ENCODE results near the gene PITRM1. TPM values are rescaled to one million over a fixed set of nuclear protein-coding genes. Genes with fewer than 3 reads are reported as not detected.

The PITRM1 gene
- total RNA-seq, 2 donors from 2014 or later, result 65.9 to 112 TPM

- no peak for DNase-seq (ENCODE audit: low spot score)
Measured at GRCh38 chr10:3129581-3130340, 42.8 kb downstream of the PITRM1 start.

GRCh38 chr10:3128379-3129130, 44.0 kb downstream of the PITRM1 start:
- intact Hi-C loops (cut with DNase I), result loop anchor here in 1 of 2 donors (5.0 kb wide), 1 partner anchor 269 kb away; no protein-coding TSS in a partner anchor

More at GRCh38 chr10:3129581-3130340, 42.8 kb downstream of the PITRM1 start:
- intact Hi-C loops (cut with DNase I), result loop anchor here in 1 of 2 donors (5.0 kb wide), 1 partner anchor 268 kb away; no protein-coding TSS in a partner anchor

GRCh38 chr10:3127921-3128320, 44.7 kb downstream of the PITRM1 start:
- DNase-seq (ENCODE audit: low spot score), result peak; percentile 45
- intact Hi-C loops (cut with DNase I), result loop anchor here in 1 of 2 donors (5.0 kb wide), 1 partner anchor 269 kb away; no protein-coding TSS in a partner anchor

More at GRCh38 chr10:3128379-3129130, 44.0 kb downstream of the PITRM1 start:
- DNase-seq (ENCODE audit: low spot score), result no peak

- intact Hi-C loops (cut with DNase I), result loop anchor here in 1 of 2 donors (5.0 kb wide), 1 partner anchor 270 kb away; no protein-coding TSS in a partner anchor
- peak; percentile 74 for DNase-seq (ENCODE audit: low spot score)
Measured at GRCh38 chr10:3126741-3127346, 45.7 kb downstream of the PITRM1 start.

- intact Hi-C loops (cut with DNase I), result loop anchor here in 1 of 2 donors (5.0 kb wide), 1 partner anchor 271 kb away; no protein-coding TSS in a partner anchor
- peak; percentile 72 for DNase-seq (ENCODE audit: low spot score)
Measured at GRCh38 chr10:3126249-3126648, 46.3 kb downstream of the PITRM1 start.

- intact Hi-C loops (cut with DNase I), result loop anchor here in 1 of 2 donors (5.0 kb wide), 1 partner anchor 272 kb away; no protein-coding TSS in a partner anchor
- DNase-seq (ENCODE audit: low spot score), result peak; percentile 63
Measured at GRCh38 chr10:3125527-3126170, 46.9 kb downstream of the PITRM1 start.

GRCh38 chr10:3124412-3125175, 48.0 kb downstream of the PITRM1 start:
- peak; percentile 76 for DNase-seq (ENCODE audit: low spot score)
- intact Hi-C loops (cut with DNase I), result loop anchor here in 1 of 2 donors (5.0 kb wide), 1 partner anchor 273 kb away; no protein-coding TSS in a partner anchor

GRCh38 chr10:3123571-3124411, 48.8 kb downstream of the PITRM1 start:
- DNase-seq (ENCODE audit: low spot score), result peak; percentile 50

GRCh38 chr10:3122486-3123205, 49.9 kb downstream of the PITRM1 start:
- intact Hi-C loops (cut with DNase I), result no loop called here
- peak; percentile 64 for DNase-seq (ENCODE audit: low spot score)

More at GRCh38 chr10:3123571-3124411, 48.8 kb downstream of the PITRM1 start:
- intact Hi-C loops (cut with DNase I), result no loop called here

GRCh38 chr10:3122034-3122433, 50.5 kb downstream of the PITRM1 start:
- peak; percentile 68 for DNase-seq (ENCODE audit: low spot score)
- intact Hi-C loops (cut with DNase I), result no loop called here

GRCh38 chr10:3119796-3120459, 52.7 kb downstream of the PITRM1 start:
- intact Hi-C loops (cut with DNase I), result no loop called here
- no peak for DNase-seq (ENCODE audit: low spot score)

GRCh38 chr10:3118641-3119091, 53.9 kb downstream of the PITRM1 start:
- intact Hi-C loops (cut with DNase I), result no loop called here
- peak; percentile 70 for DNase-seq (ENCODE audit: low spot score)

GRCh38 chr10:3117486-3117885, 55.1 kb downstream of the PITRM1 start:
- DNase-seq (ENCODE audit: low spot score), result peak; percentile 41
- intact Hi-C loops (cut with DNase I), result no loop called here

GRCh38 chr10:3116508-3117100, 56.0 kb downstream of the PITRM1 start:
- intact Hi-C loops (cut with DNase I), result no loop called here
- DNase-seq (ENCODE audit: low spot score), result peak; percentile 76

GRCh38 chr10:3115685-3116084, 56.9 kb downstream of the PITRM1 start:
- intact Hi-C loops (cut with DNase I), result no loop called here
- DNase-seq (ENCODE audit: low spot score), result peak; percentile 42

- peak; percentile 78 for DNase-seq (ENCODE audit: low spot score)
- intact Hi-C loops (cut with DNase I), result no loop called here
Measured at GRCh38 chr10:3113343-3113720, 59.2 kb downstream of the PITRM1 start.

Measured in posterior vena cava (tissue), 2 donors.